HG03354 (cell line): ENCODE data around the gene KDM3A.

ENCODE experiments used
- ATAC-seq: cut with Tn5 transposase; IDR thresholded peaks from one replicate; pipeline ENCODE4 v1.9.1; 2021; ENCODE audit warnings: mild to moderate bottlenecking; ENCODE audit not compliant: unreplicated experiment, poor library complexity, severe bottlenecking

The KDM3A gene

DNA sequence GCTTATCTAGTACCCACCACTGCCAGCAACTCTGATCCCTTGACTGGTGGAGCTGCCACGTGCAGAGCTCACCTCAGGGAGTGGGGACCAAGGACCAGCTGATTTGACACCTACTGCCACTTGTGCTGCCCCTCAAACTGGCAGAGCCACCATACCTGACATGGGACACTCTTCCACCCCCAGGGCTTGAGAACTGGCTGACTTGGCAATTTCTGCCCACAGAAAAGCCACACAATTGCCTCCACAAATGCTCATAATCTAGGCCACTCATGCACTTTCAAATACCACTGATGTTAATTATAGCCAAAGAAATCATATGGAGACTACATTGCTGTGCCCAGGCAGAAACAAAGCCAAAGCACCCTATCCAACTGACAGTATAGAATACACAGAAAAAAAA lies 11.8 kb upstream of the KDM3A start:
- ATAC-seq, result no peak

DNA sequence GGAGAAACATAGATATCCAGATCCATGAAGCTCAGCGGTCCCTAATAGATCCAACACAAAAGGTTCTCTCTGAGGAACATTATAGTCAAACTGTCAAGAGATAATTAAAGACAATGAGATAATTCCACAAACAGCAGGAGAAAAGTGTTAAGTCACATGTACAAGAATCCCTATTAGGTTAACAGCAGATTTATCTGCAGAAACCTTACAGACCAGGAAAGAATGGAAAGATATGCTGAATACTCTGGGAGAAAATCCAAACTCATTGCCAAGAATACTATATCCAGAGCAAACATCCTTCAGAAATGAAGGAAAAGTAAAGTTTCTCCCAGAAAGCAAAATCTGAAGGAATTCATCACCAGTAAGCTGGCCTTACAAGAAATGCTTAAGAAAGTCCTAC lies 10.8 kb upstream of the KDM3A start:
- no peak for ATAC-seq

DNA sequence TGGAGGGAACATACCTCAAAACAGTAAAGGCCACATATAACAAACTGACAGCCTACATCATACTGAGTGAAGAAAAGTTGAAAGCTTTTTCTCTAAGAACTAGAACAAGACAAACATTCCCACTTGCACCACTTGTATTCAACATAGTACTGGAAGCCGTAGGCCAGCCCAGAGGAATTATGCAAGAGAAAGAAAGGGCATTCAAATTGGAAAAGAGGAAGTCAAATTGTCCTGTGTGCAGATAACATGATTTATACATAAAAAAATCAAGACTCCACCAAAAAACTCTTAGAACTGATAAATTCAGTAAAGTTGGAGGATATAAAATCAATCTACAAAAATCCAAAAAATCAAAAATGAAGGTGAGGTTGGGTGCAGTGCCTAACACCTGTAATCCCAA lies 8.0 kb upstream of the KDM3A start:
- ATAC-seq, result no peak

DNA sequence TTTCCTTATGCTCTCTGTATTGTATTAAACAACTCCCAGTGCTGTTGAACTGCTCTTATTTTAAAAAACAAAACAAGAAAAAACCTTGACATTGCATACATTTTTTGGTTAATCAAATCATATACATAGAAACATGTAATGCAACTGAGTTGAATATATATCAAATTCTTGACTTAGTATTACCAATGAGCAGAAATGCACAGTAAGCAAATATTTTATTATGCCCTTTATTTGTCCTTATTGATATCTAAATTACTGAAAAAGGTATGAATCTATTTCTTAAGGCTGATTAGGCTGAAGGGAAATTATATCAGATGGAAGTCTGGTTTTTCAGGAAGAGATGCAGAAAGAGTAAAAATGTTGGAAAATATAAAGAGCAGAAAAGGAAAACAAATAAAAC lies 6.9 kb upstream of the KDM3A start:
- ATAC-seq, result no peak

DNA sequence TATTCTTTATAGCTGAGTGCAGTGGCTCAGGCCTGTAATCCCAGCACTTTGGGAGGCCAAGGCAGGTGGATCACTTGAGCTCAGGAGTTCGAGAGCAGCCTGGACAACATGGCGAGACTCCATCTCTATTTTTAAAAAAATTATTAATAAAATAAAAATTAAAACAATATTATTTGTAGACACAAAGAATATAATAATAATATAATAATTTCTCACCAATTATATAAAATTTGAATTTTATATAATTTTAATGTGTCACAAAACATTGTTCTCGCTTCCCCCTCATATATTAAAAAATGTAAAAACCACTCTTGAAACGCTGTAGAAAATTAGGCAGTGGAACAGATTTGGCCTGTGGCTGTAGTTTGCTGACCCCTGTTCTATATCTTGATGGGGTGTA lies 5.6 kb upstream of the KDM3A start:
- ATAC-seq, result no peak

DNA sequence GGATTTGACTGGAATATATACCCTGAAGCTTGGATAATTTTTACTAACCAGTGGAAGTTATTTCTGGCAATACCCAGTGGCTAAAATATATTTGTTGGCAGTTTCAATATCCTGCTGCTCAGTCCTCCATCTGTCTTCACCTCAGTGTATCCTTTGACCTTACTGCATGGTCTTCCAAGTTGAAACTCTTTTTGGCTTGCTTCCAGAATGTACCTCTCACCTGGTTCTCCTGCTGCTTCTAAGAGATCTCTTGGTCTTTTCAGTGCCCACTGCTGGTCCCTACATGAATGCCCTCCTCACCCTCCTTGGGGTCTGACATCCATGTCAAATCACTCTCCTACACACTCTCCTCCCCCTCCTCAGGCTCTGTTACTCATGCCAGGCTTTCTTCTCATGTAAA lies 4.8 kb upstream of the KDM3A start:
- no peak for ATAC-seq

DNA sequence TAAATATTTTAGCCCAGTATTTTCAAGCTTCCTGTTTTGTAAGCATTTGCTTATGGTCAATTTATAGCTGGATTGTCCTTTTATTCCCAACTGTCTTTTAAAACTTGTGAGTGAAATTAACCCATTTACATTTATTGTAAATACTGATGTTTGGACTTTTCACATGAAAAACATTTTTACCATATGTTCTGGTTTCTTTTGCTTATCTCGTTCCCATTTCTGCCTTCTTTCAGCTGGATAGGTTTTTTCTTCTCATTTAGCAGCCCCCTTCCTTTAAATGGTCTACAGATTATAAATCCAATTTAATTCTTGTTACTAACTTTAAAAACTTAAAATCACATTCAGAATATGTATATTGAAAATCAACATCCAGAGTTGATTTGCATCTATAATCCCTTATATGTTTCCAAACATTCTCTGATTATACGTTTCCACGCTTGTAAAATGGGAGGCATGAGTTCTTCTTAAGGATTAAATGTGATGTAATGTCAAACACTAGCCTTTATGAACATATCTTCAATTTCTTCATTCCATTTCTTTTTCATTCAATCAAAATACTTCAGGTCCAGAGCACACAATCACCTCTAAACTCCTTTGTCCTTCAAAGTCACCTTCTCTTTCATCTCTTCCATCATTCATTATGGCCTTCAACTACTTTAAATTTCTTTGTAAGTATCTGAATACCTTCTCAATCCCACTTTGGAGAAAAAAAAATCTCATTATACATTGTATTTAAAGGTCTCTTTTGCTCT lies 1.1 kb upstream of the KDM3A start:
- ATAC-seq, result no peak

DNA sequence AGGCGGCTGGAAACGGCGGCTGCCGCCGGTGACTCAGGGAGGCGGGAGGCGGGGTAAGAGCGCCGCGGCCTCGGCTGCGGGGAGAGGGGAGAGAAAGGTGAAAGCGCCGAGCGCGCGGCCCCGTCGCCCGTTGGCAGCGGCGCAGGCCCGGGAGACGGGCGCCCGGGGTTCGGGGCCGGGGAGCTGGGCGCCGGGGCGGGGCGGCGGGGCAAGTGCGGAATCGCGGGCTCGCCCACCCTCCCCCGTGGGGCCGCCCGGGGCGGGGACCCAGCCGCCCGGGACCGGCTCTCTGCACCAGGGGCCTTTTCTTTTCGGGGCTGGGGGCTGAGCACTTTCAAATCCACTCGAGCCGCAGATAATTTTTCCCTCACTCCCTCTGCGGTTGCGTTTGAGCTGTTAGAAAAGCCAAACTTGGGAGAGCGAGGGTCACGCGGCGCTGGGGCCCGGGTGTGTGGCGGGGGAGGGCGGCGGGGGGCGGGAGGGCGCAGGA lies 266 bp downstream of the KDM3A start:
- peak; percentile 26 for ATAC-seq

DNA sequence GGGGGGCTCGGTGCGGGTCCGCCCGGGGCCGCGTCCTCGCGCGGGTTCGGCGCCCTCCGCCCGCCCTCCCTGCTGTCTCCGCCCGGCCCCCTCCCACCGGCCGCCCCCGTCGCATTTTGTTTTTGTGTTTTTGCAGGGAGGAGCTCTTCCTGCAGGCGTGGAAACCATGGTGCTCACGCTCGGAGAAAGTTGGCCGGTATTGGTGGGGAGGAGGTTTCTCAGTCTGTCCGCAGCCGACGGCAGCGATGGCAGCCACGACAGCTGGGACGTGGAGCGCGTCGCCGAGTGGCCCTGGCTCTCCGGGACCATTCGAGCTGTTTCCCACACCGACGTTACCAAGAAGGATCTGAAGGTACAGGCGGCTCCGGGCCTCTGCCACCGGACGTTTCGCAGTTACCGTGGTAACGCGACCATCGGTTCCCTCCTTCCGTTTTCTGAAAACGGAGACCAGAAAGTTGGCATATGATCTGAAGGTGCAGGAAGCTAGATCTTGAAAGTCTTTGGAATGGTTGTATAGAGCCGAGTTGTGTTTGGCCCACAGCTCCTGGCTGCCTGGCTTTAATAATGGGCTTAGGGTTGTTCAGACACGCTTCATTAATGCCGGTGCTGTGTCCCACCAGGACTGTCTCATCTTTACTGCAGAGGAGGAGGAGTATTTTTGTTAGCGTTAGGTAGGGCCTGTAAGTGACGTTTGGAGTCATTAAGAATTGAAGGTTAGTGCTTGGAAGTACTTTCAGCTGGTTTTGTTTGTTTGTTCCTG lies 891 bp downstream of the KDM3A start:
- peak; percentile 26 for ATAC-seq

DNA sequence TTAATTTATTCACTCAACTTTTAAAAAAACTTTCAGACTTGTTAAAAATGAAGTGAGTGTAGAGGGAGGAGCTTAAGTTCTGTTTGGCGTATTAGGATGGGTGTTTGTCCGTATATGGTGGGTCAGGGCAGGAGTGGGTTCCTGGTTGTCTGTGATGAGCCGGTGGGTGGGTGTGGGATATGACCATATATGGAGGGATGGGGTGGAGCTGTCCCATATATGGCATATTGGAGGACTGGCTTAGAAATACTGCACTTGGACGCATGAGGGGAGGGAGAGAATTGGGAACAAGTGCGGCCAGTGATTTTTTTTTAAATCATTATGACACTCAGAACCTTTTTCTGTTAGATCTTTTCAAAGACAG lies 1.5 kb downstream of the KDM3A start:
- ATAC-seq, result peak; percentile 75

DNA sequence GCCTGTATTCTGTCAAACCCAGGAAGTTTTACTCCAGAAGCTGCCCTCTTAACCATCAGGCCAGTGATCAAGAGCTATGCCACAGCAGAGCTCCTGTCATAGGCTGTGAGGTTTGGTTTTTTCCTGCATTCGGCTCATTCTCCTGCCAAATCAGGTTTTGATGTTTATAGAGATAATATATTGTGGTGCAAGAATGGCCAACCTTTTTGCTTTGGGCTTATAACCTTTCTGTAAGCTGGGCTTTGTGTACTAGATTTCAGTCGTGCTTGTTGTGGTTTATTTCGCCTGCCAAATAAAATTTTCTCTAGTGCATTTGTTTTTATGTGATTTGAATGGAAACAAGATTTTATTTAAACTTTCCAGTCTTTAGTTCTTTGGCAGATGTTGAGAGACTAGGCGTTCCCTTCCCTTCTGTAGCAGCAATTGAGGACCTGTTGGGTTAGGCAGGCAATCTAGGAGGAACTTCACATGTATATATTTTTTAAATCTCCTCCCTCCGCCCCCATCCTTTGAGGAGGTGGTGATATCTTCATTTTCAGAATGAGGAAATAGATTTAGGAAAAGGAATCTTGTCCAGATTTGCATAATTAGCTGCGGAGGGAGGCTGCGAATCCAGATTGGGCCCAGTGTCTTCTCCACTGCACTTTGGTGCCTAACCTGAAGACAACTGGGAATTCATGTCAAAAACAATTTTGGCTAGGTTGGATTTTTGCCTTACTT lies 2.6 kb downstream of the KDM3A start:
- ATAC-seq, result no peak

DNA sequence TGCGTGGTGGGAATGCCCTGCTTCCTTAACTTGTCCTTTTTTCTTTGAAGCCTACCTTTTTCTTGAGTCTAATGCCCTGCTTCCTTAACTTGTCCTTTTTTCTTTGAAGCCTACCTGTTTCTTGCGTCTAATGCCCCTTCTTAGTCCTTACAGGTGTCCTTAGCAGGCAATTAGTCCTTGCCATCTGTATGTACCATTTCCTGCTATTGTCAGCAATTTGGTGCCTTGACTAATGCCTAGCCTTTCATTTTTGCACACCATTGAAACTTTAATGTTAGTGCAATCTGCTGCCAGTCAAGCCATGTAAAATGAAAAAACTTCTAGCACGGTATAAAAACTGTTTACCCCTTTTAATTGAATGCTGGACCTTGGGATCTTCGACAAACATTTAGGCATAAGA lies 4.3 kb downstream of the KDM3A start:
- ATAC-seq, result no peak

DNA sequence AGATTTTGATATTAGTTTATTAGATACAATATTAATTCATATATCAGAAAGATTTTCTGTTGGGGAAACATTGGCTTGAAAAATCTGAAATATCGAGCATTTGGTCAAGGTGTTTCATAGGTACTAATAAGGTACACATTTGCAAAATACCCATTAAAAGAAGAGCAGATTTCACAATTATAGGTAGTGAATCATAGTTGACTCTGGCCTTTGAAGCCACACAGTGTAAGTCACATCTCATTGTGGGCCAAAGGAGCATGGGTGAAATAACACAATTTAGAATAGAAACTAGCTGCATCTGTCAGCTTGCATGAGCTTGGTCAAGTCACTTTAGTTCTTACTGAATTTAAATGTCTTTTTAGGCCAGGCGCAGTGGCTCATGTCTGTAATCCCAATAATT lies 4.9 kb downstream of the KDM3A start:
- no peak for ATAC-seq

DNA sequence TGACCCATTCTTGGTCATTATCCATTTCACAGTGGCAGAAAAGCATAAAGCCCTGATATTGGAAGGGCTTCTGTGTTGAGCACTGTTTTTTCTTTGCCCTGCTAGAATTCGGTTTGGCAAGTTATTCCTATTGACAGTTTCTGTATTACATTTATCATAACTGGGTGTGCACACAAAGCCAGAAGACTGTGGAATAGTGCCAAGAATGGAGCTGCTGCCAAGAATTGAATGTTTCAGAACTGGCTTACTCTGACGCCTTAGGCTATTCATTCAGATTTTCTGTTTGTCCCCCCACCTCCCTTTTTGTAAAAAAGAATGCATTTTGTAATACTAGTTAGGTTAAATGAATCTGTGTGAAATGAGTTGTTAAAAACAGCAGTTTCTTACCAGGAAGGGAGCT lies 12.7 kb downstream of the KDM3A start:
- no peak for ATAC-seq

DNA sequence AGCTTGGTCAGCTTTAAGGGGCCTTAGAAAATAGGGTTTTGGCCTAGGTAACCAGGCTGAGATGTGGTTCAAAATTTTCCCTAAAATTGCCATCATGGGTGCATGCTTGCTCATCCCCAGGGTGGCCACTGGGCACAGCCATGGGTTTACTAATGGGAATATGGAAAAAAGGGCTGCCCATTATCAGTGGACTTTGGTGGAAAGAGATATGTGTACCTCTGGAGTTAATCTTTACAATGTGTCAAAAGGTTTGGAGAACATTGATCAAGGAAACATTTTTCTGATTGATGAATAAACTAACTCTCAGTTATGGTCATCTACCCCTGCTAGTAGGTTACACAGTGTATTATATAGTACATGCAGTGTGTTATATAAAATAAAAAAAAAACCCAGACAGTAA lies 13.1 kb downstream of the KDM3A start:
- ATAC-seq, result no peak

DNA sequence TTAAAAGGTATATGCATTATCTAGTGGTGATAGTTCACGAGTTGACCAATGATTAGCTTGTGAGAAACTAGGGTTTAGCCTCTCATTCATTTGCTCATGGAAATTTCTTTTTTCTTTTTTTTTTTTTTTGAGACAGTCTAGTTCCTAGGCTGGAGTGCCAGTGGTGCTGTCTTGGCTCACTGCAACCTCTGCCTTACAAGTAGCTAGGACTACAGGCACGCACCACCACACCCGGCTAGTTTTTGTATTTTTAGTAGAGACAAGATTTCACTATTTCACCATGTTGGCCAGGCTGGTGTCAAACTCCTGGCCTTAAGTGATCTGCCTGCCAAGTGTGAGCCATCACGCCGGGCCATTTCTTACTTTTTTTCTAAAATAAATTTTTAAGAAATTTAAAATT lies 14.0 kb downstream of the KDM3A start:
- no peak for ATAC-seq

DNA sequence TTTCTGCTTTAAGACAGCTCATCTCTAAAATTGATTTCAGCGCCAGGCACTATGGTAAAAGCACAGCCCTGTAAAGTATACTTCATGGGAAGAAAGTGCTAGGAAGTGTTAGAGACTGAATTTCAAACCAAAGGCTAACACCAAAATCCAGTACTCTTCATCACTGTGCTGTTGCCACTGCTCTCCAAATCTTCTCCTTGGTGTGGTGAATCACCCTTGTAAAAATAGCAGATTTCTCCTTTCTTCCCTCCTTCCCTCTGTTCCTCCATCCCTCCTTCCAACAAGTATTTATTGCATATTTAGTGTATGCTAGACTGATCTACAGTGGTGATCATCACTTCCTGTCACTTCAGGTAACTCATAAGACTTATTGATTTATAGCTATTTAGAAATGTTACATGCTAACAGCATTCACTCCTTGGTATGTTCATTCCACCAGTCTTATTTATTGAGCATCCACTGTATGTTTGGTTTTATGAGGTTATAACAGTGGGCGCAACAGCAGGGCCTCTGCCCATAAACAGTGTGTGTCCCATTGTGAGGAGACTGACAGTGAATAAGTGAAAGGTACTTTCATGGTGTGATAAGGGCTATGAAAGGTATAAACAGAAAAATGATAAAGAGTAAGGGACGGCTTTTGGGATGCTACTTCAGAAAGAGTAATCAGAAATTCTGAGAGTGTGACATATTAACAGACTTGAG lies 20.0 kb downstream of the KDM3A start:
- ATAC-seq, result no peak

DNA sequence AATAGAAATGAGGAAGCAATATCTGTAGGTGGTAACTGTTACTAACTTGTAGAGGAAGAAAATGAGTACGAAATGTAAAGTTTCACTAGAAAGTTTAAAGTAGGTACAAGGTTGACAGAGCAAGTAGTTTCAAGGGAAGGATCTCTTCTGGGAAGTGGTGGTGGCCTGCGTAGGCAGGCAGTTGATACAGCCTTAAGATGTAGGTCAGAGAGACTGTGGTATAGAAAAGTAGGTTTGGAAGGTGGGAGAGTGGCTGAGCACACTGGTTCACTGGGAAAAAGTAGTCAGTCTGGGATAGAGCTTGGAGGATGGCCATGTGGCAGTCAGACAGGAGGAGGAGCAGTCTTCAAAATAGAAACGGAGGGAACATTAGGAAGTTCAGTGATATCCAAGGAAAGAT lies 23.5 kb downstream of the KDM3A start:
- no peak for ATAC-seq

DNA sequence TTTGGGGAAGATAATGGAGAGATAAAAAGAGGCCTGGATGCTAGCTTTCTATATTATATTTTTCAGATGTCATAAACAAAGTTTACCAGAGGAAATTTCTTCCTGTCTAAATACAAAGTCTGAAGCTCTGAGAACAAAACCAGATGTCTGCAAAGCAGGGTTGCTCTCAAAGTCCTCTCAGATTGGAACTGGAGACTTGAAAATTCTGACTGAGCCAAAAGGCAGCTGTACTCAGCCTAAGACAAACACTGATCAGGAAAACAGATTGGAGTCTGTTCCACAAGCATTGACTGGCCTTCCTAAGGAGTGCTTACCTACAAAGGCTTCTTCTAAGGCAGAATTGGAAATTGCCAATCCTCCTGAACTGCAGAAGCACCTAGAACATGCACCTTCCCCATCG lies 25.1 kb downstream of the KDM3A start:
- ATAC-seq, result no peak
